HL-60/S4 treated with phorbol 12-myristate 13-acetate at 8.2 ng/mL for 4 days and 3 days (cell line): ENCODE measurements around the gene CCHCR1.
"Not testable (repeated sequence)": the region's sequence is repeated elsewhere in the genome, so short reads cannot be mapped to it uniquely, and the experiment has no call there.

Experiments used
- in situ Hi-C: fragments of 300-500 bp; cut with MboI; formaldehyde crosslinking; loops from 2 replicates; pipeline ENCODE4 v1.15.0; 2022; ENCODE audit warnings: low sequenced_read_pairs

The CCHCR1 gene

GRCh38 chr6:31157513-31158139, at the start of gene CCHCR1:
CCHCR1 (minus strand) TSS chr6:31157802; CDS start chr6:31157600, 202 bp downstream.
- in situ Hi-C loops = no loop called here

- in situ Hi-C loops = no loop called here
Measured at GRCh38 chr6:31205638-31206037, 48.0 kb upstream of the CCHCR1 start.

GRCh38 chr6:31204751-31205145, 47.1 kb upstream of the CCHCR1 start:
- in situ Hi-C loops = no loop called here

GRCh38 chr6:31203345-31203979, 45.9 kb upstream of the CCHCR1 start:
- in situ Hi-C loops = no loop called here

GRCh38 chr6:31202259-31203166, 44.9 kb upstream of the CCHCR1 start:
- in situ Hi-C loops = no loop called here

GRCh38 chr6:31199105-31199452, 41.5 kb upstream of the CCHCR1 start:
- in situ Hi-C loops = loop anchor here (10.0 kb wide), 1 partner anchor 166 kb away; no protein-coding TSS in a partner anchor

GRCh38 chr6:31197559-31198305, 40.1 kb upstream of the CCHCR1 start:
- in situ Hi-C loops = loop anchor here (10.0 kb wide), 1 partner anchor 167 kb away; no protein-coding TSS in a partner anchor

- in situ Hi-C loops = loop anchor here (10.0 kb wide), 1 partner anchor 168 kb away; no protein-coding TSS in a partner anchor
Measured at GRCh38 chr6:31196251-31197022, 38.8 kb upstream of the CCHCR1 start.

GRCh38 chr6:31195308-31195979, 37.8 kb upstream of the CCHCR1 start:
- in situ Hi-C loops = loop anchor here (10.0 kb wide), 1 partner anchor 169 kb away; no protein-coding TSS in a partner anchor

GRCh38 chr6:31194061-31194834, 36.6 kb upstream of the CCHCR1 start:
- in situ Hi-C loops = loop anchor here (10.0 kb wide), 1 partner anchor 171 kb away; no protein-coding TSS in a partner anchor

- in situ Hi-C loops = loop anchor here (10.0 kb wide), 1 partner anchor 172 kb away; no protein-coding TSS in a partner anchor
Measured at GRCh38 chr6:31193206-31193605, 35.6 kb upstream of the CCHCR1 start.

GRCh38 chr6:31192431-31193105, 35.0 kb upstream of the CCHCR1 start:
- in situ Hi-C loops = loop anchor here (10.0 kb wide), 1 partner anchor 172 kb away; no protein-coding TSS in a partner anchor

- in situ Hi-C loops = loop anchor here (10.0 kb wide), 1 partner anchor 174 kb away; no protein-coding TSS in a partner anchor
Measured at GRCh38 chr6:31190488-31190887, 32.9 kb upstream of the CCHCR1 start.

GRCh38 chr6:31189223-31189622, 31.6 kb upstream of the CCHCR1 start:
- in situ Hi-C loops = not testable (repeated sequence)

GRCh38 chr6:31187780-31188194, 30.2 kb upstream of the CCHCR1 start:
- in situ Hi-C loops = no loop called here

GRCh38 chr6:31186052-31186734, 28.6 kb upstream of the CCHCR1 start:
- in situ Hi-C loops = no loop called here

- in situ Hi-C loops = not testable (repeated sequence)
Measured at GRCh38 chr6:31185695-31186051, 28.1 kb upstream of the CCHCR1 start.
